Measurements from ENCODE around the gene MED28. TPM values are rescaled to one million over a fixed set of nuclear protein-coding genes. Genes with fewer than 3 reads are reported as not detected.

Gene MED28
- total RNA-seq, 4 donors from 2014 or later: 11.8 to 22.8 (median 14.2) TPM

DNA sequence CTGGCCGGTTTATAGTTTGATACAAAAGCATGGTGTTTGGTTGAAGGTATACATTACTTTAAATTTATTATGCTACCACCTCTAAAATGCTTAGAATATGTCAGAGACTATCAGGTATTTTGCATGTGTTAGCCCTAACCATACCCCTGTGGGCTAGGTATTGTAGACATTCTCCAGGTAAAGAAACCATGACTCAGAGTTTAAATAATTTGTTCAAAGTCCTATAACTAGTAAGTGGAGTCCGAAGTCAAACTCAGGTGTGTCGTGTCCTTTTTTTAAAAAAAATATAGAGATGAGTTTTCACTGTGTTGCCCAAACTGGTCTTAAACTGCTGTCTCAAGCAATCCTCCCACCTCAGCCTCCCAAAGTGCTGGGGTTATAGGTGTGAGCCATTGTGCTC, 25.1 kb upstream of the MED28 start:
- Histone ChIP-seq H3K4me3 (no peak overlapping the region), H3K27me3 (no peaks in the 10 kb centered on the region), H3K27ac (replicated peaks in 1 of 4) (no peak overlapping the region), H3K4me1 (no peaks in the 10 kb centered on the region), H3K9me3 (no peaks in the 10 kb centered on the region), H3K36me3 (peaks cover 60 to 98% (median 85%) of the 10 kb centered on the region in 4 donors)
- intact Hi-C loops (cut with DNase I): no loop called here
- WGBS: 97% methylated on average over 3 of the region's 3 CpGs
- no peak for TF ChIP-seq EP300 (IDR thresholded peaks at IDR 0.05)
- TF ChIP-seq POLR2A (IDR thresholded peaks at IDR 0.05; ENCODE audit: low read depth): no peak
- TF ChIP-seq, protein P1, sequence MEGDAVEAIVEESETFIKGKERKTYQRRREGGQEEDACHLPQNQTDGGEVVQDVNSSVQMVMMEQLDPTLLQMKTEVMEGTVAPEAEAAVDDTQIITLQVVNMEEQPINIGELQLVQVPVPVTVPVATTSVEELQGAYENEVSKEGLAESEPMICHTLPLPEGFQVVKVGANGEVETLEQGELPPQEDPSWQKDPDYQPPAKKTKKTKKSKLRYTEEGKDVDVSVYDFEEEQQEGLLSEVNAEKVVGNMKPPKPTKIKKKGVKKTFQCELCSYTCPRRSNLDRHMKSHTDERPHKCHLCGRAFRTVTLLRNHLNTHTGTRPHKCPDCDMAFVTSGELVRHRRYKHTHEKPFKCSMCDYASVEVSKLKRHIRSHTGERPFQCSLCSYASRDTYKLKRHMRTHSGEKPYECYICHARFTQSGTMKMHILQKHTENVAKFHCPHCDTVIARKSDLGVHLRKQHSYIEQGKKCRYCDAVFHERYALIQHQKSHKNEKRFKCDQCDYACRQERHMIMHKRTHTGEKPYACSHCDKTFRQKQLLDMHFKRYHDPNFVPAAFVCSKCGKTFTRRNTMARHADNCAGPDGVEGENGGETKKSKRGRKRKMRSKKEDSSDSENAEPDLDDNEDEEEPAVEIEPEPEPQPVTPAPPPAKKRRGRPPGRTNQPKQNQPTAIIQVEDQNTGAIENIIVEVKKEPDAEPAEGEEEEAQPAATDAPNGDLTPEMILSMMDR (IDR thresholded peaks at IDR 0.05): no peak
- no peak for TF ChIP-seq POLR2AphosphoS5 (IDR thresholded peaks at IDR 0.05)
- DNase-seq (ENCODE audit: extremely low spot score): no peak

DNA sequence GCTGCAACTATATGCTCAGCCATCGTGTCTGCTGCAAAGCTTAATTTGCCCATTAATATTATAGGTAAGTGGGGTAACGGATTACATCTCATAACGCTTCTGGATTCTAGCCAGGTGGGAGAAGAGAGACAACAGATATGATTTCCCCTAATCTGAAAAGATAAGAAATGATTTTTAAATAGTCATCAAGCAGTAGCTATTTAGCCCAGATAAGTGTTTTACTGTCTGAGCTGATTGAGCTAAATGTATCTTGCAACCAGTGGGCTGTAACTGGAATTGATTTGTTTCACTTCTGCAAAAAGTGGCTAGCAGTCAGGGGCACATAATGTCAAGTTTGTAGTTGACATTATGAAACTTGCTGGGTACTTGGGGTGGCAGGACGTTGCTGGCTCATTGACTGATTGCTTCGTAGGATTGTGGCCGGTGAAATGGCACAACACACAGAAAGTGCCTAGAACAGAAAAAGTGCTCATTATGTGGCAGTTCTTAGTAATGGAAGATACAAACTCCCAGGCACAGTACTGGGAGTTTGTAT, 18.9 kb upstream of the MED28 start:
- no peak overlapping the region for H3K27ac ChIP-seq (replicated peaks in 1 of 4)
- DNase-seq (ENCODE audit: extremely low spot score): no peak
- no peaks in the 10 kb centered on the region for H3K4me1 ChIP-seq
- intact Hi-C loops (cut with DNase I): no loop called here
- no peak overlapping the region for H3K4me3 ChIP-seq
- H3K9me3 ChIP-seq: no peaks in the 10 kb centered on the region
- 86% methylated on average over 6 of the region's 6 CpGs for WGBS
- H3K27me3 ChIP-seq: no peaks in the 10 kb centered on the region
- TF ChIP-seq EP300 (IDR thresholded peaks at IDR 0.05) (no peak), POLR2A (IDR thresholded peaks at IDR 0.05; ENCODE audit: low read depth) (no peak), POLR2AphosphoS5 (IDR thresholded peaks at IDR 0.05) (no peak)
- TF ChIP-seq, protein P1 (IDR thresholded peaks at IDR 0.05): no peak
- peaks cover 48 to 98% (median 87%) of the 10 kb centered on the region in 4 donors for H3K36me3 ChIP-seq

DNA sequence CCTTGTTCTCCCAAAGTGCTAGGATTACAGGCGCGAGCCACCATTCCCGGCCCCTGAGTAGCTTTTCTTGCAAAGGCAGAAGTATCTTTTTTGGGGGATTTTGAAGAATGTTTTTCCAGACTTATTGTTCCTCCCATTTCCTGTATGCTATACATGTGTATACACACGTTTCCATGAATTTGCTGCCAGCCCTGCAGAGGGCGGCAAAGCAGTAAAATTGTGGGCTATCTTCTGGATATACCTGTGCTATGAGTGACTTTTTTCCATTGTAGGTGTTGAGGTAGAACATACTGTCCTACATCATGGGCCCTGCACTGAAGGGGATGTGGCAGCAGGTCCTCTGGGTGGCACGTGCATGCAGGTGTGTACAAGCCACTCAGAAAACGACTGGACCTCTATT, 16.9 kb upstream of the MED28 start:
- peaks cover 42 to 97% (median 86%) of the 10 kb centered on the region in 4 donors for H3K36me3 ChIP-seq
- no peaks in the 10 kb centered on the region for H3K4me1 ChIP-seq
- H3K9me3 ChIP-seq: no peaks in the 10 kb centered on the region
- WGBS: 64% methylated on average over 7 of the region's 7 CpGs
- intact Hi-C loops (cut with DNase I): no loop called here
- DNase-seq (ENCODE audit: extremely low spot score): no peak
- TF ChIP-seq POLR2AphosphoS5 (IDR thresholded peaks at IDR 0.05) (no peak), EP300 (IDR thresholded peaks at IDR 0.05) (no peak)
- TF ChIP-seq, protein P1 (IDR thresholded peaks at IDR 0.05): no peak
- H3K4me3 ChIP-seq: no peak overlapping the region
- no peak overlapping the region for H3K27ac ChIP-seq (replicated peaks in 1 of 4)
- no peaks in the 10 kb centered on the region for H3K27me3 ChIP-seq

DNA sequence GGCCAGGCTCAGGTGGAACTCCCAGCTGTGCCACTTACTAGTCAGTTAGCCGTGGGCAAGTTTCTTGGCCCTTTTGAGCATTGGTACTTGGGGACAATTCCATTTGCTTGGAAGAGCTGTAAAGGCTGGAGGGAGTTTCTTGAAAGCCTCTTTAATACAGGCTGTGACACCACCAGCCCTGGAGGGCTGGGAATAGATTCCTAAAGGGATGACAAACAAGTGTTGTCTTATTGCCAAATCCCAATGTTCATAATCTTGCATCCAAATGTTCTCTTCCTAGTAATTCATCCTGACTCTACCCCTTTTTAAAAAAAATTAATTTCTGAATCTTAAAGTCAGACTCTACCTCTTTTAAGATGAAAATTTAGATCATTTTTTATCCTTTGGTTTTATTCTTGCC, 14.6 kb upstream of the MED28 start:
- 100% methylated on average over 1 of the region's 1 CpG for WGBS
- Histone ChIP-seq H3K9me3 (no peaks in the 10 kb centered on the region), H3K4me3 (no peak overlapping the region), H3K27me3 (no peaks in the 10 kb centered on the region), H3K4me1 (no peaks in the 10 kb centered on the region), H3K36me3 (peaks cover 43 to 92% (median 78%) of the 10 kb centered on the region in 4 donors), H3K27ac (replicated peaks in 1 of 4) (no peak overlapping the region)
- intact Hi-C loops (cut with DNase I): no loop called here
- no peak for DNase-seq (ENCODE audit: extremely low spot score)
- TF ChIP-seq POLR2AphosphoS5 (IDR thresholded peaks at IDR 0.05) (no peak), POLR2A (IDR thresholded peaks at IDR 0.05; ENCODE audit: low read depth) (no peak), EP300 (IDR thresholded peaks at IDR 0.05) (no peak)
- TF ChIP-seq, protein P1 (IDR thresholded peaks at IDR 0.05): no peak

DNA sequence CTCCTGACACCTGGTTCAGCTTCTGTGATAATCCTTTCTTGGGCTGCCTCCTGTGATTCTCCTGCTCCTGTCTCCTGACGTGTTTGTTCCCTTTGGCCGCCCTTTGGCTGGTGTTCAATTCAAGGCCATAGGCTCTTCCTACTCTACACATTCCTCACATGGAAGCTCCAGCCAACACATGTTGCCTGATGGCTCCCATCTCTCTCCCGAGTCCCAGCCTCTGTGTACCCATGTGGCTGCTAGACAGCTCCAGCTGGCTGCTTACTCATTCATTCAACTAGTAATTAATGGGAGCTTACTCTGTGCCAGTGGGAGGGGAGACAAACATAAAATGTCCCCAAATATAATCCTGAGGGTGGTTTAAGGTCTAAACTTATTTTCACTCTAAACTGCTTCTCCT, 9.2 kb upstream of the MED28 start:
- Histone ChIP-seq H3K4me3 (no peak overlapping the region), H3K27me3 (no peaks in the 10 kb centered on the region), H3K9me3 (no peaks in the 10 kb centered on the region), H3K4me1 (no peaks in the 10 kb centered on the region), H3K36me3 (peaks cover 35 to 81% (median 62%) of the 10 kb centered on the region in 4 donors), H3K27ac (replicated peaks in 1 of 4) (no peak overlapping the region)
- DNase-seq (ENCODE audit: extremely low spot score): no peak
- intact Hi-C loops (cut with DNase I): no loop called here
- 66% methylated on average over 3 of the region's 3 CpGs for WGBS
- TF ChIP-seq EP300 (IDR thresholded peaks at IDR 0.05): no peak
- TF ChIP-seq POLR2A (IDR thresholded peaks at IDR 0.05; ENCODE audit: low read depth): no peak
- TF ChIP-seq, protein P1 (IDR thresholded peaks at IDR 0.05): no peak
- TF ChIP-seq POLR2AphosphoS5 (IDR thresholded peaks at IDR 0.05): no peak

Measured in esophagus muscularis mucosa (tissue), 4 donors.